ENCODE results near the gene ITPR3. TPM values are rescaled to one million over a fixed set of nuclear protein-coding genes. Genes with fewer than 3 reads are reported as not detected.
A peak's percentile ranks its signal among the peaks of the same experiment; 100 is the strongest.

ITPR3 gene
- total RNA-seq, 1 donor from 2014 or later: 43.0 TPM

- Histone ChIP-seq H3K4me3 (no peak overlapping the region), H3K27me3 (no peaks in the 10 kb centered on the region), H3K4me1 (peaks cover 4 to 13% of the 10 kb centered on the region in 2 donors), H3K27ac (peak overlapping the region; percentile 4 to 30), H3K9me3 (no peaks in the 10 kb centered on the region), H3K36me3 (no peaks in the 10 kb centered on the region)
- no peak for TF ChIP-seq CTCF (IDR thresholded peaks at IDR 0.05)
- intact Hi-C loops (cut with DNase I): no loop called here
- DNase-seq (ENCODE audit: low spot score in 2 of 2): no peak
These were observed 1.8 kb upstream of the ITPR3 start for GRCh38 chr6:33619166-33619840.

GRCh38 chr6:33620158-33620855 lies 815 bp upstream of the ITPR3 start:
- DNase-seq (ENCODE audit: low spot score in 2 of 2): no peak
- Histone ChIP-seq H3K27ac (peak overlapping the region; percentile 56 to 66), H3K27me3 (no peaks in the 10 kb centered on the region), H3K36me3 (no peaks in the 10 kb centered on the region), H3K4me3 (peak overlapping the region; percentile 80 to 81), H3K4me1 (peaks cover 4 to 13% of the 10 kb centered on the region in 2 donors), H3K9me3 (no peaks in the 10 kb centered on the region)
- intact Hi-C loops (cut with DNase I): no loop called here
- no peak for TF ChIP-seq CTCF (IDR thresholded peaks at IDR 0.05)

- no peak for TF ChIP-seq CTCF (IDR thresholded peaks at IDR 0.05)
- intact Hi-C loops (cut with DNase I): no loop called here
- Histone ChIP-seq H3K27me3 (no peaks in the 10 kb centered on the region), H3K4me3 (peak overlapping the region; percentile 80 to 81), H3K27ac (peak overlapping the region; percentile 22 to 60), H3K9me3 (no peaks in the 10 kb centered on the region), H3K4me1 (peaks cover 4 to 13% of the 10 kb centered on the region in 2 donors), H3K36me3 (no peaks in the 10 kb centered on the region)
- DNase-seq (ENCODE audit: low spot score in 2 of 2): no peak
These were observed 728 bp downstream of the ITPR3 start for GRCh38 chr6:33621711-33622388.

- Histone ChIP-seq H3K27ac (peak overlapping the region; percentile 22 to 60), H3K27me3 (no peaks in the 10 kb centered on the region), H3K36me3 (no peaks in the 10 kb centered on the region)
These were observed 1.6 kb downstream of the ITPR3 start for GRCh38 chr6:33622456-33623431.

More at GRCh38 chr6:33622456-33623431, 1.6 kb downstream of the ITPR3 start:
- peak overlapping the region; percentile 80 to 81 for H3K4me3 ChIP-seq
- DNase-seq (ENCODE audit: low spot score in 2 of 2): no peak
- H3K4me1 ChIP-seq: peaks cover 4 to 13% of the 10 kb centered on the region in 2 donors
- H3K9me3 ChIP-seq: no peaks in the 10 kb centered on the region
- TF ChIP-seq CTCF (IDR thresholded peaks at IDR 0.05): no peak
- intact Hi-C loops (cut with DNase I): no loop called here

Measured in ascending aorta (tissue), 2 donors.